A549 (cell line): ENCODE results near the gene NXN. TPM values are rescaled to one million over a fixed set of nuclear protein-coding genes. Genes with fewer than 3 reads are reported as not detected.
A peak's percentile ranks its signal among the peaks of the same experiment; 100 is the strongest.

Experiments used
- ATAC-seq, 2 experiments: fragments of 200-7000 bp in 1 of 2; fragments of >200 bp in 1 of 2; cut with Nextera tagmentation in 1 of 2; cut with Tn5 transposase in 1 of 2; 3 replicates each; pipeline versions ENCODE4 v1.8.0 to v1.9.1; 2018 to 2020; ENCODE audit warnings: mild to moderate bottlenecking in 1 of 2, moderate library complexity in 1 of 2
- CTCF ChIA-PET: fragments of 300-600 bp; sonication (Branson Sonifier 250); formaldehyde crosslinking; extraction: SDS; loops from one replicate; lab custom pipeline; 2021; ENCODE audit warnings: antibody characterized with exemption, inconsistent platforms; lab: Yijun Ruan, JAX
- POLR2A ChIA-PET: fragments of 350-600 bp; formaldehyde crosslinking; extraction: SDS; loops from one replicate; lab custom pipeline; 2021; ENCODE audit warnings: antibody characterized with exemption, inconsistent platforms; lab: Yijun Ruan, JAX
- DNase-seq, 2 experiments: peaks; one replicate each; pipeline versions ENCODE4 v3.0.0 to v3.0.0-alpha.2; 2011 to 2016; ENCODE audit warnings: low read depth in 1 of 2, low spot score in 1 of 2
- FAIRE-seq: peaks from 2 replicates; lab custom pipeline; 2011; peaks lifted over from hg19 to GRCh38; lab: Jason Lieb, UNC
- H3K27ac ChIP-seq, 2 experiments: fragments of >200 bp; sonication (Bioruptor Twin); formaldehyde crosslinking; 3 replicates each; pipeline ENCODE4 v1.5.1; 2016 to 2017
- H3K4me1 ChIP-seq: fragments of >200 bp; sonication (Bioruptor Twin); formaldehyde crosslinking; 3 replicates; pipeline ENCODE4 v1.6.1; 2016
- H3K4me2 ChIP-seq: fragments of >200 bp; sonication (Bioruptor Twin); formaldehyde crosslinking; 3 replicates; pipeline ENCODE4 v1.6.1; 2016
- H3K4me3 ChIP-seq: fragments of >200 bp; sonication (Bioruptor Twin); formaldehyde crosslinking; 3 replicates; pipeline ENCODE4 v1.5.1; 2016
- H3K9me3 ChIP-seq: fragments of >200 bp; sonication (Bioruptor Twin); formaldehyde crosslinking; 3 replicates; pipeline ENCODE4 v1.6.1; 2016
- BCL3 ChIP-seq: fragments of >200 bp; sonication (Bioruptor Twin); formaldehyde crosslinking; IDR thresholded peaks from 3 replicates; pipeline ENCODE4 v1.6.1; 2016
- BHLHE40 ChIP-seq: IDR thresholded peaks from 2 replicates; pipeline ENCODE4 v1.6.1; 2012; ENCODE audit warnings: low read depth, low read length, inconsistent platforms
- CBX2 ChIP-seq: fragments of 200-600 bp; sonication (generic); IDR thresholded peaks from 2 replicates; pipeline ENCODE4 v1.6.1; 2016; ENCODE audit warnings: low read depth, mild to moderate bottlenecking, borderline replicate concordance
- E2F6 ChIP-seq: IDR thresholded peaks from 2 replicates; pipeline ENCODE4 v1.6.1; 2012; ENCODE audit warnings: low read depth, borderline replicate concordance
- EHMT2 ChIP-seq: fragments of 200-600 bp; sonication (generic); IDR thresholded peaks from 2 replicates; pipeline ENCODE4 v1.6.1; 2016; ENCODE audit warnings: antibody characterized with exemption, low read depth, mild to moderate bottlenecking, moderate library complexity
- ELK1 ChIP-seq: fragments of 150-350 bp; IDR thresholded peaks from 2 replicates; pipeline ENCODE4 v1.6.1; 2014; ENCODE audit warnings: low read depth, mild to moderate bottlenecking, low read length
- ESRRA ChIP-seq: fragments of 150-350 bp; IDR thresholded peaks from 2 replicates; pipeline ENCODE4 v1.6.1; 2014; ENCODE audit warnings: mild to moderate bottlenecking, low read length, borderline replicate concordance
- FOSL2 ChIP-seq, 2 experiments: fragments of 450-650 bp in 1 of 2; fragments of >200 bp in 1 of 2; sonication (Bioruptor Twin) in 1 of 2; formaldehyde crosslinking; IDR thresholded peaks; 2 replicates each; pipeline versions ENCODE4 v1.5.0 to v1.6.1; 2016 to 2020; ENCODE audit warnings: mild to moderate bottlenecking in 1 of 2, moderate library complexity in 1 of 2
- GATA3 ChIP-seq: IDR thresholded peaks from 2 replicates; pipeline ENCODE4 v1.6.1; 2012; ENCODE audit warnings: borderline replicate concordance
- HES2 ChIP-seq: fragments of >200 bp; sonication (Bioruptor Twin); formaldehyde crosslinking; IDR thresholded peaks from 2 replicates; pipeline ENCODE4 v1.6.1; 2016
- HOXB5 ChIP-seq: fragments of 250-450 bp; sonication (Bioruptor Pico); IDR thresholded peaks from 2 replicates; pipeline ENCODE4 v1.5.0; 2020; ENCODE audit warnings: mild to moderate bottlenecking, moderate library complexity
- JUN ChIP-seq, 2 experiments: fragments of >200 bp; sonication (Bioruptor Twin); formaldehyde crosslinking; IDR thresholded peaks; 2 replicates in 1 of 2; 3 replicates in 1 of 2; pipeline ENCODE4 v1.6.1; 2016 to 2017
- KDM5A ChIP-seq: fragments of 200-600 bp; sonication (generic); IDR thresholded peaks from 2 replicates; pipeline ENCODE4 v1.6.1; 2016; ENCODE audit warnings: antibody characterized with exemption, mild to moderate bottlenecking
- MAFK ChIP-seq: fragments of 450-650 bp; IDR thresholded peaks from 2 replicates; pipeline ENCODE4 v1.6.1; 2014; ENCODE audit not compliant: partially characterized antibody
- MAX ChIP-seq: IDR thresholded peaks from 2 replicates; pipeline ENCODE4 v1.6.1; 2012
- NPAS2 ChIP-seq: fragments of 250-450 bp; sonication (Bioruptor Pico); IDR thresholded peaks from 2 replicates; pipeline ENCODE4 v1.8.0; 2022; ENCODE audit warnings: mild to moderate bottlenecking, moderate library complexity, borderline replicate concordance
- NR3C1 ChIP-seq: fragments of >200 bp; sonication (Bioruptor Twin); formaldehyde crosslinking; IDR thresholded peaks from 3 replicates; pipeline ENCODE4 v1.6.1; 2017
- PBX3 ChIP-seq: IDR thresholded peaks from 2 replicates; pipeline ENCODE4 v1.6.1; 2012
- POLR2A ChIP-seq: IDR thresholded peaks from 2 replicates; pipeline ENCODE4 v1.6.1; 2012; ENCODE audit warnings: mild to moderate bottlenecking, low read length
- TFCP2L1 ChIP-seq: fragments of 250-450 bp; sonication (Bioruptor Pico); IDR thresholded peaks from 2 replicates; pipeline ENCODE4 v1.5.0; 2021; ENCODE audit warnings: mild to moderate bottlenecking
- TP53 ChIP-seq: fragments of 250-450 bp; sonication (Bioruptor Pico); IDR thresholded peaks from 2 replicates; pipeline ENCODE4 v1.5.0; 2021; ENCODE audit warnings: mild to moderate bottlenecking, moderate library complexity
- USF2 ChIP-seq: fragments of 450-650 bp; IDR thresholded peaks from 2 replicates; pipeline ENCODE4 v1.6.1; 2014; ENCODE audit warnings: antibody characterized with exemption
- ZC3H11A ChIP-seq: fragments of 450-650 bp; IDR thresholded peaks from 2 replicates; pipeline ENCODE4 v1.6.1; 2014; ENCODE audit warnings: antibody characterized with exemption, mild to moderate bottlenecking
- ZNF302 ChIP-seq: fragments of 250-450 bp; sonication (Bioruptor Pico); IDR thresholded peaks from 2 replicates; pipeline ENCODE4 v1.9.0; 2021; ENCODE audit warnings: inconsistent platforms, mild to moderate bottlenecking, moderate library complexity
- WGBS: methylation state at CpG from one replicate; pipeline ENCODE4 v1.1.6; 2017; ENCODE audit errors: missing lambda C conversion rate; 5-methylcytosine and 5-hydroxymethylcytosine counted together
- polyA plus RNA-seq, 4 experiments: library from polyadenylated mRNA; depleted of rRNA in 3 of 4; stranded (reverse); fragments of >200 nt; fragmentation: RNase III in 1 of 4; extraction: RNeasy Plus Mini Kit Qiagen cat#74134 plus additional on column Dnase treatment in 1 of 4; gene quantifications; 2 replicates in 3 of 4; 3 replicates in 1 of 4; pipeline ENCODE4 v1.2.3, GENCODE V29; 2011 to 2017

NXN gene
- polyA plus RNA-seq, 2 of the 4 experiments (the other 2 are of a cell fraction), result 24.6 to 31.1 TPM

GRCh38 chr17:795721-796120 lies 183.9 kb downstream of the NXN start:
- no peak for FAIRE-seq
- 83% methylated on average over 9 of the region's 9 CpGs for WGBS
- ChIA-PET CTCF (interaction anchor here (0.6 to 19.5 kb wide), 33 partner anchors 9 to 261 kb away, joined by 3 to 428 read pairs (median 5); partner anchors contain the start of genes GLOD4, MRM3, NXN and TIMM22), POLR2A (interaction anchor here (0.8 to 2.2 kb wide), 4 partner anchors 14 to 201 kb away, joined by 3 to 17 read pairs (median 4); partner anchors contain the start of genes GLOD4, MRM3 and TIMM22)
- no peak for ATAC-seq
- no peak for DNase-seq
- TF ChIP-seq ZNF302 (no peak), GATA3 (no peak), ELK1 (no peak), HOXB5 (CRISPR knock-in tag) (no peak), E2F6 (no peak), NR3C1 (no peak), JUN (IDR thresholded peaks at IDR 0.05) (no peak), ESRRA (no peak), EHMT2 (no peak), TP53 (no peak), TFCP2L1 (CRISPR knock-in tag) (no peak), CBX2 (no peak), PBX3 (no peak)
- Histone ChIP-seq H3K4me3 (no peak overlapping the region), H3K27ac (no peak overlapping the region), H3K9me3 (no peaks in the 10 kb centered on the region), H3K4me1 (peaks cover 7% of the 10 kb centered on the region), H3K4me2 (no peak overlapping the region)

GRCh38 chr17:795276-795675 lies 184.3 kb downstream of the NXN start:
- 86% methylated on average over 14 of the region's 14 CpGs for WGBS
- Histone ChIP-seq H3K4me2 (peak overlapping the region; percentile 12; the same call in 1 of the 3 replicates), H3K4me1 (peaks cover 7% of the 10 kb centered on the region), H3K4me3 (no peak overlapping the region), H3K27ac (peak overlapping the region in 1 of 2 experiments; percentile 17; a peak in 2 of 6 replicates)
- DNase-seq, result no peak
- TF ChIP-seq FOSL2 (IDR thresholded peaks at IDR 0.05) (no peak), FOSL2 (CRISPR knock-in tag; IDR thresholded peaks at IDR 0.05) (no peak), POLR2A (no peak), TFCP2L1 (CRISPR knock-in tag) (no peak), HES2 (no peak), BCL3 (no peak), USF2 (no peak), E2F6 (no peak), ZNF302 (no peak), GATA3 (no peak), NPAS2 (no peak), BHLHE40 (no peak), CBX2 (no peak), MAFK (no peak), KDM5A (no peak), MAX (no peak), ZC3H11A (no peak)
- TF ChIP-seq, all 56 proteins: peak for 0
- ChIA-PET POLR2A (interaction anchor here (0.8 to 2.2 kb wide), 4 partner anchors 48 to 201 kb away, joined by 3 to 17 read pairs (median 4); partner anchors contain the start of genes NXN and TIMM22), CTCF (interaction anchor here (0.6 to 19.5 kb wide), 40 partner anchors 9 to 383 kb away, joined by 3 to 428 read pairs (median 4); partner anchors contain the start of genes GLOD4, MRM3, NXN and TIMM22)
- no peak for FAIRE-seq
- no peak for ATAC-seq
- H3K9me3 ChIP-seq, result no peaks in the 10 kb centered on the region
